Choroid plexus epithelial cell (primary cell): ENCODE results near the gene ASTL.

Experiments used
- DNase-seq: peaks from one replicate; pipeline ENCODE4 v3.0.0-alpha.2; 2010; ENCODE audit warnings: low read depth
- H3K4me3 ChIP-seq: 2 replicates; pipeline ENCODE4 v1.5.1; 2011; ENCODE audit warnings: low read depth, mild to moderate bottlenecking, control low read depth, low read length, moderate library complexity
- TF ChIP-seq, protein P1 (sequence below): conservative IDR thresholded peaks from 2 replicates; pipeline ENCODE4 v1.5.1; 2011; ENCODE audit warnings: low read depth, mild to moderate bottlenecking, control low read depth, inconsistent platforms, low read length, moderate library complexity

ASTL gene

GRCh38 chr2:96134421-96134820 is 3.9 kb downstream of the ASTL start:
- no peak for DNase-seq
- no peak overlapping the region for H3K4me3 ChIP-seq
- TF ChIP-seq, protein P1, sequence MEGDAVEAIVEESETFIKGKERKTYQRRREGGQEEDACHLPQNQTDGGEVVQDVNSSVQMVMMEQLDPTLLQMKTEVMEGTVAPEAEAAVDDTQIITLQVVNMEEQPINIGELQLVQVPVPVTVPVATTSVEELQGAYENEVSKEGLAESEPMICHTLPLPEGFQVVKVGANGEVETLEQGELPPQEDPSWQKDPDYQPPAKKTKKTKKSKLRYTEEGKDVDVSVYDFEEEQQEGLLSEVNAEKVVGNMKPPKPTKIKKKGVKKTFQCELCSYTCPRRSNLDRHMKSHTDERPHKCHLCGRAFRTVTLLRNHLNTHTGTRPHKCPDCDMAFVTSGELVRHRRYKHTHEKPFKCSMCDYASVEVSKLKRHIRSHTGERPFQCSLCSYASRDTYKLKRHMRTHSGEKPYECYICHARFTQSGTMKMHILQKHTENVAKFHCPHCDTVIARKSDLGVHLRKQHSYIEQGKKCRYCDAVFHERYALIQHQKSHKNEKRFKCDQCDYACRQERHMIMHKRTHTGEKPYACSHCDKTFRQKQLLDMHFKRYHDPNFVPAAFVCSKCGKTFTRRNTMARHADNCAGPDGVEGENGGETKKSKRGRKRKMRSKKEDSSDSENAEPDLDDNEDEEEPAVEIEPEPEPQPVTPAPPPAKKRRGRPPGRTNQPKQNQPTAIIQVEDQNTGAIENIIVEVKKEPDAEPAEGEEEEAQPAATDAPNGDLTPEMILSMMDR = no peak

DNA sequence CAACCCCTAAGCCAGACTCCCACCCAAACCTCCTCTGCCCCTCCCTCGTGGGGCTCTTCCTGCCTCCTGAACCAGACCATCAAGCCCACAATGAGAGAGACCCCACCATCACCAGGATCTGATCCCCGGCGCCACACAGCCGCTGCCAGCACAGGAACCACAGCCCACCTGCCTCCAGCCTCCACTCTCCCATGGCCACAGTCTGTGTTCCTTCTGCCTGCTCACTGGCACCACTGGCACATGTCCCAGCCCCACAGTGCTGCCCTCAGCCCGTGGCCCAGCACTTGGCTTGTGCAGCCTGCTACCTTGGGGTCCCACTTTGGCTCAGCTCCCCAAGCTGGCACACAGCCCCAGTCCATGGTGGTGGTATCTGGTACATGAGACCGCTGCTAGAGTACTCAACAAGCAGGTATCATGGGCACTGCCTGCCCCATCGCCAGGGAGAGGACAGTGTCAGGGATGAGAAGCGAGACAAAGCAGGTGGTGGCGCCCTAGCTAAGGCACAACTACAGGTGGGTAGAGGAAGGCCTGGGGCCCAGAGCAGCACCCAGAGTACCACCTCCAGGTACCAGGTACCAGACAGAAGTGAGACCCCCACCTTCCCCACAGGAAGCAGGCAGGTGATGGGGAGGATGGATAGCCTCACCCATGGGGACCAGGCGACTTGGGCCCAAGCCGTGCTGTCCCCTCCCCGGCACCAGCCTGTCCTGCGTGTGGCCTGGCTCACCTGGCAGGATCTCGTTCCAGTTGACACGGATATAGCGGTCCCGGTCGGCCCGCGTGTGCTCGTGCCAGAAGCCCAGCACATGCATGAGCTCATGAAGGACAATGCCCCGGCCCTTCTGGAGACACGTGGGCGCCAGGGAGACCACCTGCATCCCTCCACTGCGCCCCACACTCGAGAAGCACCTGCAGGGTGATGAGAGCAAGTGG is 6.2 kb downstream of the ASTL start:
- TF ChIP-seq, protein P1 = no peak
- DNase-seq = no peak
- no peak overlapping the region for H3K4me3 ChIP-seq

- no peak overlapping the region for H3K4me3 ChIP-seq
- TF ChIP-seq, protein P1 = no peak
- DNase-seq = no peak
Measured at GRCh38 chr2:96131152-96131812, 7.0 kb downstream of the ASTL start.

DNA sequence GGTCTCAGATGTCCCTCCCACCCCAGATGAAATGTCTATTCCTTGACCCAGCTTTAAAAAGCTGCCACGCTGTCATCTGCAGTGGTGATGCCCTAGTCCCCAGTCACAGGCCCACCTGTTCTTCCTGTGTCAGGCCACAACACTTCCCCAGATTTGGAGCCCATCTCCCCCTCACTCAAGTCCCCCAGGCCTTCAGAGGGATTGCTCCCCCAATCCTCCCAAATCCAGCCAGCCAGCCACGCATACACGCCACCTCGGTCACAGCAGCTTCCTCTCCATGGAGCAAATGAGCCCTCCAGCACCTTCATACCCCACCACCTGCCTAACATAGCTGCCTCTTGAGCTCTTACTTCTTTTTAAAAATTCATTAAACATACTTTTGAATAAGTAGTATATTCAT is 7.8 kb downstream of the ASTL start:
- DNase-seq = no peak
- H3K4me3 ChIP-seq = no peak overlapping the region
- TF ChIP-seq, protein P1 = no peak

DNA sequence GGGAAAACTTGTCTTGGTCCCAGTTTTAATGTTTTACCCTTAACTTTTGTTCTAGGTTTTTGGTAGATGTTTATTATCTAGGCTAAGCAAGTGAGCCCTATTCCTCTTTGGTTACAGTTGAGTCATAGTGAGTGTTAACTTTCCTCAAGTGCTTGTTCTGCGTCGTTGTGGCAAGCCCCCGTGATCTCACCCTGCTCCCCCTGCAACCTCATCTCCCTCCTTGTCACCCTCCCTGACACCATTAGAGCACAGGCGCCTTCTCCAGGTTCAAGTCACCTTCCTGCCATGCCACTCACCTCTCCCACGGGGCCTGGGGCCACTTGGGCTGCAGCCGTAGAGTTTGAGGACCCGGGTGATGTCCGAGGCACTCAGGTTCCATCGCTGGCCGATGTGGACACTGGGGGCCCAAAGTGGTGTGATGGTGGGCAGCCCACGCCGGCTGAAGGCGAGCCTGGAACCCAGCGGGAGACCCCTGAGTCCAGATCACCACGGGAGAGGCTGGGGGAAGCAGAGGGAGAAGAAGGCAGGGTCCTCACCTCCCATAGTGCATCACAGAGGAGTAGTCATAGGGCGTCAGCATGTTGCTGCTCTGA is 8.7 kb downstream of the ASTL start:
- DNase-seq = no peak

DNA sequence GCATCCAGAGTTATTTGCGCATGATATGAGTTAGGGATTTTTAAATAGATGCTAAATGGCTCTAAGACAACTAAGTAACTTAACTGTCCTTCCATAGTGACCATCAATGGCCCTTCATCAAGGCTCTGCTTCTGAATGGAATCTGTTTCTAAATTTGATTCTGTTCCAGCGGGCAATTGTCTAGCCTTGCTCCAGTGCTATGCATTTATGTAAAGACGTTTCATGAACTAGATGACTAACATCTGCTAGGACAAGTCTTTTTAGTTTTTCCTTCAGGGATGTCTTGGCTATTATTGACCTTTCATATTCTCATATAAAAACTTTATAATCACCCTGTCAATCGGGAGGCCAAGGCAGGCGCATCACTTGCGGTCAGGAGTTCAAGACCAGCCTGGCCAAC is 9.8 kb downstream of the ASTL start:
- no peak overlapping the region for H3K4me3 ChIP-seq
- TF ChIP-seq, protein P1 = no peak
- no peak for DNase-seq

More for the DNA sequence above, 8.7 kb downstream of the ASTL start:
- TF ChIP-seq, protein P1 = no peak
- H3K4me3 ChIP-seq = no peak overlapping the region
